Gastrocnemius medialis (tissue), 4 donors: Measurements from ENCODE around the gene GID8. TPM values are rescaled to one million over a fixed set of nuclear protein-coding genes. Genes with fewer than 3 reads are reported as not detected.

Experiments
- ATAC-seq, 2 donors: fragments of 150-250 bp; one replicate each; pipeline ENCODE4 v1.9.1; 2016
- DNase-seq, 2 donors: peaks; one replicate each; pipeline ENCODE4 v3.0.0-alpha.2; 2019
- H3K27ac ChIP-seq, 4 donors: fragments of 200-600 bp; sonication (generic); 1 replicate in 1 of 4; 2 replicates in 3 of 4; pipeline ENCODE4 v1.5.1; 2016 to 2018; ENCODE audit warnings: mild to moderate bottlenecking in 2 of 4, moderate library complexity in 1 of 4
- H3K27me3 ChIP-seq, 3 donors: fragments of 200-600 bp; sonication (generic) in 2 of 3; 1 replicate in 1 of 3; 2 replicates in 2 of 3; pipeline versions ENCODE4 v1.5.1 to v1.6.0; 2016 to 2019; ENCODE audit warnings: mild to moderate bottlenecking in 1 of 3, moderate library complexity in 1 of 3
- H3K36me3 ChIP-seq, 2 donors: fragments of 200-600 bp; sonication (generic) in 1 of 2; one replicate each; pipeline ENCODE4 v1.5.1; 2017 to 2018
- H3K4me1 ChIP-seq, 2 donors: fragments of 200-600 bp; sonication (generic) in 1 of 2; one replicate each; pipeline ENCODE4 v1.5.1; 2016 to 2017; ENCODE audit warnings: mild to moderate bottlenecking in 2 of 2
- H3K4me3 ChIP-seq, 4 donors: fragments of 200-600 bp; sonication (generic) in 3 of 4; 1 replicate in 1 of 4; 2 replicates in 3 of 4; pipeline ENCODE4 v1.5.1; 2016 to 2019; ENCODE audit warnings: mild to moderate bottlenecking in 2 of 4
- H3K9me3 ChIP-seq, 3 donors: fragments of 200-600 bp; sonication (generic) in 2 of 3; 1 replicate in 1 of 3; 2 replicates in 2 of 3; pipeline ENCODE4 v1.5.1; 2016 to 2019
- CTCF ChIP-seq, 5 experiments: fragments of 450-650 bp in 3 of 5; fragments of 200-600 bp in 2 of 5; sonication (generic) in 2 of 5; IDR thresholded peaks in 4 of 5; conservative IDR thresholded peaks in 1 of 5; 1 replicate in 4 of 5; 2 replicates in 1 of 5; pipeline ENCODE4 v1.5.1; 2016 to 2019; ENCODE audit warnings: antibody characterized with exemption in 5 of 5, mild to moderate bottlenecking in 3 of 5, moderate library complexity in 3 of 5
- POLR2A ChIP-seq, 2 donors: fragments of 450-650 bp; IDR thresholded peaks; one replicate each; pipeline ENCODE4 v1.6.1; 2017; ENCODE audit warnings: antibody characterized with exemption in 2 of 2, mild to moderate bottlenecking in 2 of 2, moderate library complexity in 2 of 2
- in situ Hi-C, 4 donors: fragments of 200-750 bp; cut with MboI; loops; one replicate each; pipeline versions ENCODE4 v1.15.0 to v1.8.0; 2017; ENCODE audit warnings: low sequenced_read_pairs in 4 of 4
- intact Hi-C: fragments of 100-400 bp; cut with DNase I; formaldehyde crosslinking; loops from one replicate; pipeline ENCODE4 v1.15.1; 2023; ENCODE audit warnings: low total_unique reads
- total RNA-seq, 4 donors: library from RNA; depleted of rRNA; stranded (reverse); fragments of >200 nt; gene quantifications; one replicate each; pipeline versions ENCODE4 v1.1.0 to v1.2.3, GENCODE V29; 2016

GID8 gene
- total RNA-seq, 4 donors from 2014 or later, result 12.8 to 16.2 (median 13.5) TPM

- DNase-seq (no peak), ATAC-seq (no peak)
- in situ Hi-C loops (no loop called here), intact Hi-C loops (no loop called here)
- Histone ChIP-seq H3K4me3 (no peak overlapping the region), H3K27me3 (no peaks in the 10 kb centered on the region), H3K27ac (peak overlapping the region in 1 of 4 donors; percentile 39), H3K4me1 (peaks cover 6 to 18% of the 10 kb centered on the region in 2 donors), H3K9me3 (no peaks in the 10 kb centered on the region), H3K36me3 (peaks cover 0 to 68% of the 10 kb centered on the region in 2 donors)
- TF ChIP-seq CTCF (IDR thresholded peaks at IDR 0.05 in 4 of 5, conservative IDR thresholded peaks at IDR 0.05 in 1 of 5), result no peak
- no peak for TF ChIP-seq POLR2A (IDR thresholded peaks at IDR 0.05)
Measured at GRCh38 chr20:62947532-62948300, 9.8 kb downstream of the GID8 start.

GRCh38 chr20:62949153-62949821 is 11.3 kb downstream of the GID8 start:
- Histone ChIP-seq H3K27ac (no peak overlapping the region), H3K4me3 (no peak overlapping the region), H3K4me1 (peaks cover 6 to 29% of the 10 kb centered on the region in 2 donors), H3K36me3 (peaks cover 0 to 53% of the 10 kb centered on the region in 2 donors), H3K27me3 (no peaks in the 10 kb centered on the region), H3K9me3 (no peaks in the 10 kb centered on the region)
- ATAC-seq (no peak), DNase-seq (no peak)
- intact Hi-C loops (no loop called here), in situ Hi-C loops (no loop called here)
- TF ChIP-seq POLR2A (IDR thresholded peaks at IDR 0.05), result no peak
- TF ChIP-seq CTCF (IDR thresholded peaks at IDR 0.05 in 4 of 5, conservative IDR thresholded peaks at IDR 0.05 in 1 of 5), result no peak

GRCh38 chr20:62949962-62950361 is 12.0 kb downstream of the GID8 start:
- Histone ChIP-seq H3K27me3 (no peaks in the 10 kb centered on the region), H3K9me3 (no peaks in the 10 kb centered on the region), H3K27ac (no peak overlapping the region), H3K4me3 (no peak overlapping the region), H3K4me1 (peaks cover 6 to 29% of the 10 kb centered on the region in 2 donors), H3K36me3 (peaks cover 0 to 46% of the 10 kb centered on the region in 2 donors)
- intact Hi-C loops (no loop called here), in situ Hi-C loops (no loop called here)
- no peak for ATAC-seq
- no peak for DNase-seq
- no peak for TF ChIP-seq CTCF (IDR thresholded peaks at IDR 0.05 in 4 of 5, conservative IDR thresholded peaks at IDR 0.05 in 1 of 5)
- TF ChIP-seq POLR2A (IDR thresholded peaks at IDR 0.05), result no peak

- DNase-seq (no peak), ATAC-seq (no peak)
- Histone ChIP-seq H3K27ac (no peak overlapping the region), H3K4me1 (peaks cover 11 to 29% of the 10 kb centered on the region in 2 donors), H3K36me3 (peaks cover 0 to 39% of the 10 kb centered on the region in 2 donors), H3K27me3 (no peaks in the 10 kb centered on the region), H3K4me3 (no peak overlapping the region), H3K9me3 (no peaks in the 10 kb centered on the region)
- no peak for TF ChIP-seq CTCF (IDR thresholded peaks at IDR 0.05 in 4 of 5, conservative IDR thresholded peaks at IDR 0.05 in 1 of 5)
- TF ChIP-seq POLR2A (IDR thresholded peaks at IDR 0.05), result no peak
- intact Hi-C loops (no loop called here), in situ Hi-C loops (no loop called here)
Measured at GRCh38 chr20:62950741-62951140, 12.8 kb downstream of the GID8 start.
